Hepatocyte (in vitro differentiated cells): Measurements from ENCODE around the gene OR56B1. TPM values are rescaled to one million over a fixed set of nuclear protein-coding genes. Genes with fewer than 3 reads are reported as not detected.

Experiments used
- DNase-seq: peaks from one replicate; pipeline ENCODE4 v3.0.0-alpha.2; 2016; ENCODE audit warnings: low spot score
- H2AFZ ChIP-seq: fragments of 200-600 bp; sonication (generic); 2 replicates; pipeline ENCODE4 v1.6.0; 2016; ENCODE audit warnings: antibody characterized with exemption, mild to moderate bottlenecking
- H3K27ac ChIP-seq: fragments of 200-600 bp; sonication (generic); 2 replicates; pipeline ENCODE4 v1.5.1; 2016; ENCODE audit warnings: mild to moderate bottlenecking
- H3K27me3 ChIP-seq: fragments of 200-600 bp; sonication (generic); 2 replicates; pipeline ENCODE4 v1.6.1; 2016
- H3K36me3 ChIP-seq: fragments of 200-600 bp; sonication (generic); replicated peaks from 2 replicates; pipeline ENCODE4 v1.5.1; 2016; ENCODE audit warnings: low read depth; ENCODE audit not compliant: insufficient read depth
- H3K4me1 ChIP-seq: fragments of 200-600 bp; sonication (generic); 2 replicates; pipeline ENCODE4 v1.5.1; 2016; ENCODE audit warnings: mild to moderate bottlenecking, moderate library complexity; ENCODE audit not compliant: insufficient read depth
- H3K4me2 ChIP-seq: fragments of 200-600 bp; sonication (generic); 2 replicates; pipeline ENCODE4 v1.6.0; 2016
- H3K4me3 ChIP-seq: fragments of 200-600 bp; sonication (generic); 2 replicates; pipeline ENCODE4 v1.5.1; 2016; ENCODE audit warnings: mild to moderate bottlenecking
- H3K79me2 ChIP-seq: fragments of 200-600 bp; sonication (generic); 2 replicates; pipeline ENCODE4 v1.6.0; 2017; ENCODE audit warnings: mild to moderate bottlenecking
- H3K9me2 ChIP-seq: fragments of 200-600 bp; sonication (generic); replicated peaks from 2 replicates; pipeline ENCODE4 v1.6.0; 2017; ENCODE audit warnings: mild to moderate bottlenecking; ENCODE audit not compliant: insufficient read depth
- H3K9me3 ChIP-seq: fragments of 200-600 bp; sonication (generic); 2 replicates; pipeline ENCODE4 v1.5.1; 2016; ENCODE audit warnings: low read depth, mild to moderate bottlenecking
- H4K20me1 ChIP-seq: fragments of 200-600 bp; sonication (generic); 2 replicates; pipeline ENCODE4 v1.6.0; 2016; ENCODE audit warnings: mild to moderate bottlenecking; ENCODE audit not compliant: insufficient read depth, poor library complexity, severe bottlenecking
- EZH2 ChIP-seq: fragments of 200-600 bp; sonication (generic); IDR thresholded peaks from 2 replicates; pipeline ENCODE4 v1.6.1; 2016; ENCODE audit warnings: antibody characterized with exemption, mild to moderate bottlenecking, borderline replicate concordance
- EZH2phosphoT487 ChIP-seq: fragments of 200-600 bp; sonication (generic); IDR thresholded peaks from one replicate; pipeline ENCODE4 v1.6.1; 2018; ENCODE audit warnings: antibody characterized with exemption, mild to moderate bottlenecking, low read depth, moderate library complexity; ENCODE audit not compliant: unreplicated experiment, severe bottlenecking
- WGBS: methylation state at CpG from one replicate; pipeline ENCODE4 v1.1.6; 2016; ENCODE audit warnings: low lambda C conversion rate; ENCODE audit errors: missing lambda C conversion rate; 5-methylcytosine and 5-hydroxymethylcytosine counted together
- polyA plus RNA-seq: library from polyadenylated mRNA; unstranded; fragments of >200 nt; fragmentation: Nextera tagmentation; extraction: Ambion mirVana; gene quantifications from 2 replicates; pipeline ENCODE4 v1.2.1, GENCODE V29; 2016
- total RNA-seq: library from RNA; depleted of rRNA; stranded (reverse); fragments of >200 nt; gene quantifications from 2 replicates; pipeline ENCODE4 v1.2.3, GENCODE V29; 2014
- TF ChIP-seq, protein P1 (sequence below): fragments of 200-600 bp; sonication (generic); IDR thresholded peaks from 2 replicates; pipeline ENCODE4 v1.5.1; 2016; ENCODE audit warnings: antibody characterized with exemption, mild to moderate bottlenecking; ENCODE audit not compliant: poor library complexity

The OR56B1 gene
- total and polyA plus RNA-seq, 2 experiments from 2014 or later: not detected

DNA sequence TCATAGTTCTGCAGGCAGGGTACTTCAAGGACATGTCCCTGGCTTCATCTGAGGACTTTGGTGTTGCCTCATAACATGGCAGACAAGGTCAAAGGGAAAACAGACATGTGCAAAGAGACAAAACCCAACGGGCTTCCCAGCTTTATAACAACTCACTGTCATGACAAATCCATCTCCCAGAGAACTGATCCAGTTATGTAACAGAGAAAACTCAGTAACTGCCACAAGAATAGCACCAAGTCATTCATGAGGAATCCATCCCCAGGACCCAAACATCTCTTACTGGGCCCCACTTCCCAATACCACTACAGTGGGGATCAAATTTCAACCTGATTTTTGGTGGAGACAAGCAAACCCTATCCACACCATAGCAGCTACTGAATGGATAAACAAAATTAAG, 30.8 kb downstream of the OR56B1 start:
- no peaks in the 10 kb centered on the region for H3K9me2 ChIP-seq
- no peaks in the 10 kb centered on the region for H4K20me1 ChIP-seq
- no peak overlapping the region for H3K4me2 ChIP-seq
- no peak overlapping the region for H2AFZ ChIP-seq
- no peak for DNase-seq
- no peaks in the 10 kb centered on the region for H3K27me3 ChIP-seq
- H3K4me3 ChIP-seq: no peak overlapping the region
- WGBS: 70% methylated on average over 1 of the region's 1 CpG
- H3K4me1 ChIP-seq: no peaks in the 10 kb centered on the region
- no peaks in the 10 kb centered on the region for H3K79me2 ChIP-seq
- no peak overlapping the region for H3K27ac ChIP-seq
- no peaks in the 10 kb centered on the region for H3K9me3 ChIP-seq
- TF ChIP-seq EZH2phosphoT487 (no peak), EZH2 (no peak)
- TF ChIP-seq, protein P1, sequence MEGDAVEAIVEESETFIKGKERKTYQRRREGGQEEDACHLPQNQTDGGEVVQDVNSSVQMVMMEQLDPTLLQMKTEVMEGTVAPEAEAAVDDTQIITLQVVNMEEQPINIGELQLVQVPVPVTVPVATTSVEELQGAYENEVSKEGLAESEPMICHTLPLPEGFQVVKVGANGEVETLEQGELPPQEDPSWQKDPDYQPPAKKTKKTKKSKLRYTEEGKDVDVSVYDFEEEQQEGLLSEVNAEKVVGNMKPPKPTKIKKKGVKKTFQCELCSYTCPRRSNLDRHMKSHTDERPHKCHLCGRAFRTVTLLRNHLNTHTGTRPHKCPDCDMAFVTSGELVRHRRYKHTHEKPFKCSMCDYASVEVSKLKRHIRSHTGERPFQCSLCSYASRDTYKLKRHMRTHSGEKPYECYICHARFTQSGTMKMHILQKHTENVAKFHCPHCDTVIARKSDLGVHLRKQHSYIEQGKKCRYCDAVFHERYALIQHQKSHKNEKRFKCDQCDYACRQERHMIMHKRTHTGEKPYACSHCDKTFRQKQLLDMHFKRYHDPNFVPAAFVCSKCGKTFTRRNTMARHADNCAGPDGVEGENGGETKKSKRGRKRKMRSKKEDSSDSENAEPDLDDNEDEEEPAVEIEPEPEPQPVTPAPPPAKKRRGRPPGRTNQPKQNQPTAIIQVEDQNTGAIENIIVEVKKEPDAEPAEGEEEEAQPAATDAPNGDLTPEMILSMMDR: no peak
- no peaks in the 10 kb centered on the region for H3K36me3 ChIP-seq

DNA sequence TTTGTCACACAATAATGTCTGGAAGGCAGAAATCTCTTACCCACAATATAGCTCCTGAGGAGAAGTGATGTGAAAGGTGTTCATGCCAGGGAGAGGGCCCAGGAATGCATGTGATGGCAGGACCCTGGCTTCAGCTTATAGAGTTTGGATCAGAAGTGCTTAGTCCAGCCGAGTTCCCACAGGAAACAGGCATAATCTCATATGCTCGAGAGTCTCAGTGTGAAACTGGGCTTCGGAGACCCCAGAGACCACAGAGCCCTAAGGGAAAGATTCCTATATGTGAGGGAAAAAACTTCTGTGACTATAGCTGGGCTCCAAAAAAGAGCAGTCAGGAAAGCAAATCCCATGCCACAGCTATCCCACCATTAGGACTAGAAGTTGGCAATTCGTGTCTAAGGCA, 47.0 kb downstream of the OR56B1 start, which contains the start of gene OR52N5:
Gene OR52N5, minus strand, starts transcription at position 101 of the 400 bp plus-strand sequence. CDS start 4,721 bp downstream, outside the sequence.
- Histone ChIP-seq H3K9me2 (no peaks in the 10 kb centered on the region), H3K4me1 (no peaks in the 10 kb centered on the region), H3K79me2 (no peaks in the 10 kb centered on the region), H3K9me3 (no peaks in the 10 kb centered on the region), H3K27me3 (no peaks in the 10 kb centered on the region), H4K20me1 (no peaks in the 10 kb centered on the region), H3K36me3 (no peaks in the 10 kb centered on the region), H3K4me2 (no peak within 1 kb of the TSS), H2AFZ (no peak within 1 kb of the TSS), H3K27ac (no peak within 1 kb of the TSS), H3K4me3 (no peak within 1 kb of the TSS)
- WGBS: 50% methylated on average over 4 of the region's 4 CpGs
- DNase-seq: no peak
- TF ChIP-seq EZH2phosphoT487 (no peak), EZH2 (no peak)
- TF ChIP-seq, protein P1: no peak

Other genes starting within 250 kb of the OR56B1 start
- not detected in 2 replicates for gene OR52D1, start 247.8 kb upstream of the OR56B1 start, total RNA-seq
- not detected in 2 replicates for gene OR52D1, start 247.8 kb upstream of the OR56B1 start, polyA plus RNA-seq
- gene UBQLN3, start 226.5 kb upstream of the OR56B1 start, total RNA-seq: 0.50 TPM in 1 of 2 replicates, not detected in the other
- gene UBQLN3, start 226.5 kb upstream of the OR56B1 start, polyA plus RNA-seq: not detected in 2 replicates
- gene UBQLNL, start 219.7 kb upstream of the OR56B1 start, total RNA-seq: 0.53 and 0.76 TPM in 2 replicates
- gene UBQLNL, start 219.7 kb upstream of the OR56B1 start, polyA plus RNA-seq: 0.52 TPM in 1 of 2 replicates, not detected in the other
- gene OR52H1, start 187.9 kb upstream of the OR56B1 start, total RNA-seq: 0.28 TPM in 1 of 2 replicates, not detected in the other
- gene OR52H1, start 187.9 kb upstream of the OR56B1 start, polyA plus RNA-seq: not detected in 2 replicates
- gene OR52B6, start 155.6 kb upstream of the OR56B1 start, total RNA-seq: not detected in 2 replicates
- not detected in 2 replicates for gene OR52B6, start 155.6 kb upstream of the OR56B1 start, polyA plus RNA-seq
- gene TRIM6, start 139.8 kb upstream of the OR56B1 start, total RNA-seq: 6.6 and 10.7 TPM in 2 replicates
- 4.3 and 8.0 TPM in 2 replicates for gene TRIM6, start 139.8 kb upstream of the OR56B1 start, polyA plus RNA-seq
- gene TRIM34, start 111.4 kb upstream of the OR56B1 start, total RNA-seq: 10.5 and 14.6 TPM in 2 replicates
- 2.7 and 3.6 TPM in 2 replicates for gene TRIM34, start 111.4 kb upstream of the OR56B1 start, polyA plus RNA-seq
- gene TRIM5, start 51.4 kb upstream of the OR56B1 start, total RNA-seq: 30.1 and 37.0 TPM in 2 replicates
- gene TRIM5, start 51.4 kb upstream of the OR56B1 start, polyA plus RNA-seq: 14.2 and 19.6 TPM in 2 replicates
- 15.4 TPM in 2 replicates for gene TRIM22, start 46.7 kb upstream of the OR56B1 start, total RNA-seq
- gene TRIM22, start 46.7 kb upstream of the OR56B1 start, polyA plus RNA-seq: 9.3 and 10.4 TPM in 2 replicates
- not detected in 2 replicates for gene OR52N4, start 17.8 kb downstream of the OR56B1 start, total RNA-seq
- not detected in 2 replicates for gene OR52N4, start 17.8 kb downstream of the OR56B1 start, polyA plus RNA-seq
- 0.16 TPM in 1 of 2 replicates, not detected in the other for gene OR52N5, start 46.9 kb downstream of the OR56B1 start, total RNA-seq
- not detected in 2 replicates for gene OR52N5, start 46.9 kb downstream of the OR56B1 start, polyA plus RNA-seq
- not detected in 2 replicates for gene OR52N1, start 54.8 kb downstream of the OR56B1 start, total RNA-seq
- not detected in 2 replicates for gene OR52N1, start 54.8 kb downstream of the OR56B1 start, polyA plus RNA-seq
- not detected in 2 replicates for gene OR52N2, start 72.5 kb downstream of the OR56B1 start, total RNA-seq
- gene OR52N2, start 72.5 kb downstream of the OR56B1 start, polyA plus RNA-seq: not detected in 2 replicates
- not detected in 2 replicates for gene OR52E6, start 105.4 kb downstream of the OR56B1 start, total RNA-seq
- gene OR52E6, start 105.4 kb downstream of the OR56B1 start, polyA plus RNA-seq: not detected in 2 replicates
- gene OR52E8, start 121.2 kb downstream of the OR56B1 start, total RNA-seq: not detected in 2 replicates
- gene OR52E8, start 121.2 kb downstream of the OR56B1 start, polyA plus RNA-seq: not detected in 2 replicates
- gene OR52E4, start 144.2 kb downstream of the OR56B1 start, total RNA-seq: not detected in 2 replicates
- not detected in 2 replicates for gene OR52E4, start 144.2 kb downstream of the OR56B1 start, polyA plus RNA-seq
- gene OR52E5, start 156.8 kb downstream of the OR56B1 start, total RNA-seq: not detected in 2 replicates
- gene OR52E5, start 156.8 kb downstream of the OR56B1 start, polyA plus RNA-seq: not detected in 2 replicates
- not detected in 2 replicates for gene OR56A3, start 205.8 kb downstream of the OR56B1 start, total RNA-seq
- not detected in 2 replicates for gene OR56A3, start 205.8 kb downstream of the OR56B1 start, polyA plus RNA-seq
- gene OR56A5, start 232.0 kb downstream of the OR56B1 start, total RNA-seq: not detected in 2 replicates
- gene OR56A5, start 232.0 kb downstream of the OR56B1 start, polyA plus RNA-seq: not detected in 2 replicates